ENCODE measurements around the gene SCO1.

- TF ChIP-seq CTCF (conservative IDR thresholded peaks at IDR 0.05 in 1 of 2, IDR thresholded peaks at IDR 0.05 in 1 of 2; ENCODE audit: extremely low read depth in 1 of 2, insufficient read depth in 1 of 2, low read depth in 1 of 2, low read length in 2 of 2) (no peak), EZH2 (IDR thresholded peaks at IDR 0.05; ENCODE audit: borderline replicate concordance, low read length) (no peak)
These were observed 37.9 kb upstream of the SCO1 start for GRCh38 chr17:10735251-10735650.
